ENCODE results near the gene INSYN2A. TPM values are rescaled to one million over a fixed set of nuclear protein-coding genes. Genes with fewer than 3 reads are reported as not detected.
A peak's percentile ranks its signal among the peaks of the same experiment; 100 is the strongest.

Gene INSYN2A
- total and polyA plus RNA-seq, 2 of the 13 experiments (the other 11 are each of a cell fraction or from before 2014, with no cell fraction given), result not detected

DNA sequence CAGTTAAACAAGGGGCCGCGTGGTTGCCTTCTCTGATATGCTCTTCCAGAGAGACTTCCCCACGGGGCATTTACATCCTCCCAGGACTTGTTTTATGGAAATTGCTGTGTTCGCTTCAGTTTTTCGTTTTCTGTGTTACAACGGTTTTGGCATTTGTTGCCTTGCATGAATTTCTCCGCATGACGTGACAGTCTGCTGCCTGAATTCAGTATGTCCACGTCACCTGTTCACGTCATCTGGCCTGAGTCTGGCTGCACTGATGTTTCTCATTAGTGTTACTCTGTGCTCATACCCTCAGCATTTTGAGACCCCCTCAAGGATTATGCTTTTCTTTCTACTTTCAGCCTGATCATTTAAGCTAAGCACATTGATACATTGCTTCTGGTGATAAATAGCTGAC is 49.1 kb upstream of the INSYN2A start:
- ChIA-PET CTCF (ENCODE audit: low intra/inter-chr PET ratio, low total read pairs) (no interaction called here), POLR2A (no interaction called here)
- 94% methylated on average over 10 of the region's 10 CpGs for WGBS (ENCODE audit: low lambda C conversion rate)
- Histone ChIP-seq H4K20me1 (ENCODE audit: insufficient read depth, low read length) (no peaks in the 10 kb centered on the region), H2AFZ (ENCODE audit: low read length) (no peak overlapping the region), H3K9me3 (ENCODE audit: low read length) (no peaks in the 10 kb centered on the region), H3K4me2 (ENCODE audit: low read depth, low read length) (no peak overlapping the region), H3K9ac (ENCODE audit: insufficient read depth, low read depth, low read length) (no peak overlapping the region), H3K4me1 (ENCODE audit: insufficient read depth, low read length) (no peaks in the 10 kb centered on the region), H3K4me3 (replicated peaks in 1 of 3; ENCODE audit: insufficient read depth in 1 of 3, low read depth in 2 of 3, low read length in 3 of 3) (no peak overlapping the region), H3K36me3 (replicated peaks in 1 of 2; ENCODE audit: control insufficient read depth in 1 of 2, insufficient read depth in 2 of 2, low read length in 2 of 2) (peaks cover 0 to 6% of the 10 kb centered on the region in 2 experiments; a peak in 3 of 5 replicates), H3K27ac (ENCODE audit: extremely low read length, insufficient read depth, low read length) (no peak overlapping the region), H3K79me2 (ENCODE audit: insufficient read depth, low read length) (no peaks in the 10 kb centered on the region), H3K27me3 (ENCODE audit: control insufficient read depth in 1 of 2, insufficient read depth in 2 of 2, low read length in 2 of 2) (no peaks in the 10 kb centered on the region)
- no peak for FAIRE-seq
- in situ Hi-C loops (cut with HindIII; ENCODE audit: extremely low pct_ligation_motif_present, low pct_unique_long_range_greater_than_20kb), result loop anchor here (25.0 kb wide), 1 partner anchor 617 kb away; no protein-coding TSS in a partner anchor
- intact Hi-C loops (cut with micrococcal nuclease; ENCODE audit: unreplicated experiment), result no loop called here
- DNase-seq (ENCODE audit: low spot score), result no peak
- TF ChIP-seq SMAD9 (CRISPR knock-in tag; IDR thresholded peaks at IDR 0.05), result no peak
- peak in 1 of 2 experiments; percentile 47; a peak in 1 of 4 replicates for TF ChIP-seq MAFK (conservative IDR thresholded peaks at IDR 0.05 in 1 of 2, IDR thresholded peaks at IDR 0.05 in 1 of 2; ENCODE audit: low read length in 2 of 2)
- TF ChIP-seq MAFF (IDR thresholded peaks at IDR 0.05; ENCODE audit: low read depth, low read length), result peak; percentile 39; the same call in 1 of the 2 replicates
- ATAC-seq, result no peak
- no TSS peak for BruUV-seq (replicated peaks)

DNA sequence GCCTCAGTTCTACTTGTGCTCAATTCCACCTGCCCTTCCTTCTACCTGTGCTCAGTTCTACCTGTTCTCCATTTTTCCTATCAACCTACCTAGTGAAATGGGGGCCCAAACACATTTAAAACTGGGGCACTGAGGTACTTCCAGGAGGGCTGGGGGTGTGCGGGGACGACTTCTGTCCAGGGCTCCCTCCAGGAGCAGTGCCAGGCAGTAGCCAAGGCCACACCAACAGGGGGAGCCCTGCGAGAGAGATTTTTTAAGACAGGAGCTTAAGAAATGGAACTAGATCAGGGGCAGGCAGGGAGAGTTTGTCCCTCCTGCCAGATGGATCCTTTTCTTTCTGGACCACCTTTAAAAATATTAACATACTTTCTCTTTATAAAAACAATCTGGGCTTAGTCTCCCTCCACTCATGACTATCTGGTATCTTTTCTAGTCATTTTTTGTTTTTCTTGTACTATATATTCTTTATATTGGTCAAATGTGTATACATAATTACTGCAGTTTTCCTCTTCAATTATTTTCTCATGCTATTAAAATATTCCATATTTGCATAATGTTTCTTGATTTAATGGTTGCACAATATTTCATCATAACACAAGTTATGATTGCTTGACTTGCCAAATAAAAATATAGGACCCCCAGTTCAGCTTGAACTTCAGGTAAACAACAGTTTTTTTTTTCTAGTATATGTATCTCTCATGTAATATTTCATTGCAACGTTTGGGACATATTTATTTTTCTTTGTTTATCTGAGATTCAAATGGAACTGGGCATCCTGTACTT is 47.3 kb upstream of the INSYN2A start:
- in situ Hi-C loops (cut with HindIII; ENCODE audit: extremely low pct_ligation_motif_present, low pct_unique_long_range_greater_than_20kb), result loop anchor here (5.0 to 25.0 kb wide), 2 partner anchors 114 to 619 kb away; no protein-coding TSS in a partner anchor
- WGBS (ENCODE audit: low lambda C conversion rate), result 36% methylated on average over 4 of the region's 4 CpGs
- Histone ChIP-seq H3K79me2 (ENCODE audit: insufficient read depth, low read length) (no peaks in the 10 kb centered on the region), H3K4me1 (ENCODE audit: insufficient read depth, low read length) (no peaks in the 10 kb centered on the region), H2AFZ (ENCODE audit: low read length) (no peak overlapping the region), H3K4me3 (replicated peaks in 1 of 3; ENCODE audit: insufficient read depth in 1 of 3, low read depth in 2 of 3, low read length in 3 of 3) (no peak overlapping the region), H3K4me2 (ENCODE audit: low read depth, low read length) (no peak overlapping the region), H3K36me3 (replicated peaks in 1 of 2; ENCODE audit: control insufficient read depth in 1 of 2, insufficient read depth in 2 of 2, low read length in 2 of 2) (peaks cover 0 to 6% of the 10 kb centered on the region in 2 experiments; a peak in 3 of 5 replicates), H3K27me3 (ENCODE audit: control insufficient read depth in 1 of 2, insufficient read depth in 2 of 2, low read length in 2 of 2) (no peaks in the 10 kb centered on the region), H3K9ac (ENCODE audit: insufficient read depth, low read depth, low read length) (no peak overlapping the region), H3K27ac (ENCODE audit: extremely low read length, insufficient read depth, low read length) (no peak overlapping the region), H3K9me3 (ENCODE audit: low read length) (no peaks in the 10 kb centered on the region), H4K20me1 (ENCODE audit: insufficient read depth, low read length) (no peaks in the 10 kb centered on the region)
- DNase-seq (ENCODE audit: low spot score) (peak; percentile 46), FAIRE-seq (no peak), ATAC-seq (peak; percentile 96)
- CTCF ChIA-PET (ENCODE audit: low intra/inter-chr PET ratio, low total read pairs), result interaction anchor here (1.3 kb wide), 1 partner anchor 112 kb away, joined by 4 read pairs; no protein-coding TSS in a partner anchor
- intact Hi-C loops (cut with micrococcal nuclease; ENCODE audit: unreplicated experiment), result loop anchor here (1.0 to 5.0 kb wide), 3 partner anchors 57 to 334 kb away; no protein-coding TSS in a partner anchor
- POLR2A ChIA-PET, result interaction anchor here (1.1 kb wide), 1 partner anchor 57 kb away, joined by 4 read pairs; no protein-coding TSS in a partner anchor
- no TSS peak for BruUV-seq (replicated peaks)
- no peak for TF ChIP-seq WIZ (CRISPR knock-in tag; IDR thresholded peaks at IDR 0.05)
- 0 out of 2 replicates have a peak, but pooled peaks have one; percentile 9 for TF ChIP-seq MIXL1 (CRISPR knock-in tag; IDR thresholded peaks at IDR 0.05)
- peak; percentile 71; the same call in 1 of the 2 replicates for TF ChIP-seq RAD21 (CRISPR knock-in tag; IDR thresholded peaks at IDR 0.05)
- TF ChIP-seq ATF5 (CRISPR knock-in tag; IDR thresholded peaks at IDR 0.05; ENCODE audit: low read depth), result no peak
- no peak for TF ChIP-seq MTF2 (CRISPR knock-in tag; IDR thresholded peaks at IDR 0.05; ENCODE audit: borderline replicate concordance)
- no peak for TF ChIP-seq ZNF281 (CRISPR knock-in tag; IDR thresholded peaks at IDR 0.05; ENCODE audit: borderline replicate concordance)
- TF ChIP-seq XRCC5 (optimal IDR thresholded peaks at IDR 0.05; ENCODE audit: low read length), result peak; percentile 44
- no peak for TF ChIP-seq EEA1 (CRISPR knock-in tag; IDR thresholded peaks at IDR 0.05; ENCODE audit: borderline replicate concordance)

Measured in HepG2 (cell line).